HG03066 (cell line): Measurements from ENCODE around the gene NPAS4.
"Not testable (repeated sequence)": the region's sequence is repeated elsewhere in the genome, so short reads cannot be mapped to it uniquely, and the experiment has no call there.

Source experiments
- ATAC-seq: cut with Tn5 transposase; IDR thresholded peaks from one replicate; pipeline ENCODE4 v1.9.1; 2021; ENCODE audit warnings: low read depth; ENCODE audit not compliant: unreplicated experiment

NPAS4 gene

GRCh38 chr11:66420671-66421476 lies at the start of gene NPAS4:
NPAS4 (plus strand) TSS chr11:66421035; CDS start chr11:66421180, 145 bp downstream.
- no peak for ATAC-seq

DNA sequence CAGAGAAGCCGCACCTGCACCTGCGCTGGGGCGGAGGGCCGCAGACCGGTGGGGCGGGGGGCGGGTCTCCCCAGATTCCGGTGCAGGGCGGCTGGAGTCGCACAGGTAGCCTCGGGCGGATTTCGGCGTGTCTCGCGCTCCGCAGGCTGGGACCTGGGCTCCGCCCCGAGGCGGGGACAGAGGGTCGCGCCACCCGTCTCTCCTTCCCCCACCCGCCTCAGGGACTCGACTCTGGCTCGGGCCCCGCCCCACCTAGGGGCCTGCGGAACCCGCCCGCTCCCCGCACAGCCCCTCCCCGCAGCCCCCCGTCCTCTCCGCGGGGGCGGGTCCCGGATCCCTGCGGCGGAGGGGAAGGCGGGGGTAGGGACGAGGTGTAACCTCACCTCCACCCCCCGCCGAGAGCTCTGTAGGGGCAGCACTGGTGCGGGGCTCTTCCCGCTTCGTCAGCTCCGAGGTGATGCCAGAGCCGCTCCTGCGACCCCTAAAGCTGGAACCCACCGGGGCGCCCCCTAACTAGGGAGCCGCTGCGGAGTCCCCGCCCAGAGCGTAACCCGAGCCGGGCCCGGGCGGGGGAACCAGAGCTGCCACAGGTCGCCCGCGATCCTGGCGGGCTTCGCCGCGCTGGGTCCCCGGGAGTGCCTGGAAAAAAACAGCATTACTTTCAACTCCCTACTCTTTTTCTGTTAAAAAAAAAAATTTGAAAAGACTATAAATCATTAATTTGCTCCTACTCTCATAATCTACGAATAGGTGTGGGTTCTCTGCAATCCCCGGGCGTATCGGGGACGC lies 49.0 kb upstream of the NPAS4 start, which contains the start of gene SLC29A2:
Gene SLC29A2 (minus strand): TSS at position 134 of the 789 bp plus-strand sequence. CDS start 169 bp downstream, outside the sequence.
- peak; percentile 66 for ATAC-seq

GRCh38 chr11:66373265-66373664 lies 47.6 kb upstream of the NPAS4 start:
- ATAC-seq, result no peak

DNA sequence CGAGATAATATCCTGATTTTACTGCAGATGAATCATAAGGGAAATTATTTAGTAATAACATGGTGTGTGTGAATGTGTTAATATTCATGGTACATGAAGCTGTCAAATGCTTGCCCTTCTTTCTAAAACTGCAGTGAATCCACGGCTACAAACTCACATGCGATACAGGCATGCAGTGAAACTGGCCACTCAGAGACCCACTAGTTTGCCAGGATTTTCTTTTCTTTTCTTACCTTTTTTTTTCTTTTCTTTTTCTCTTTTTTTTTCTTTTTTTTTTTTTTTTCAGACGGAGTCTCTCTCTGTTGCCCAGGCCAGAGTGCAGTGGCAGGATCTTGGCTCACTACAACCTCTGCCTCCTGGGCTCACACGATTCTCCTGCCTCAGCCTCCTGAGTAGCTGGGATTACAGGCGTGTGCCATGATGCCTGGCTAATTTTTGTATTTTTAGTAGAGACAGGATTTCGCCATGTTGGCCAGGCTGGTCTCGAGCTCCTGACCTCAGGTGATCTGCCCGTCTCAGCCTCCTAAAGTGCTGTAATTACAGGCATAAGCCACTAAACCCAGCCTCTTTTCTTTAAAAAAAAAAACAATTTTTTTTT lies 47.0 kb upstream of the NPAS4 start:
- ATAC-seq, result not testable (repeated sequence)

- ATAC-seq, result not testable (repeated sequence)
Measured at GRCh38 chr11:66380264-66380663, 40.6 kb upstream of the NPAS4 start.

GRCh38 chr11:66384316-66384715 lies 36.5 kb upstream of the NPAS4 start:
- not testable (repeated sequence) for ATAC-seq

DNA sequence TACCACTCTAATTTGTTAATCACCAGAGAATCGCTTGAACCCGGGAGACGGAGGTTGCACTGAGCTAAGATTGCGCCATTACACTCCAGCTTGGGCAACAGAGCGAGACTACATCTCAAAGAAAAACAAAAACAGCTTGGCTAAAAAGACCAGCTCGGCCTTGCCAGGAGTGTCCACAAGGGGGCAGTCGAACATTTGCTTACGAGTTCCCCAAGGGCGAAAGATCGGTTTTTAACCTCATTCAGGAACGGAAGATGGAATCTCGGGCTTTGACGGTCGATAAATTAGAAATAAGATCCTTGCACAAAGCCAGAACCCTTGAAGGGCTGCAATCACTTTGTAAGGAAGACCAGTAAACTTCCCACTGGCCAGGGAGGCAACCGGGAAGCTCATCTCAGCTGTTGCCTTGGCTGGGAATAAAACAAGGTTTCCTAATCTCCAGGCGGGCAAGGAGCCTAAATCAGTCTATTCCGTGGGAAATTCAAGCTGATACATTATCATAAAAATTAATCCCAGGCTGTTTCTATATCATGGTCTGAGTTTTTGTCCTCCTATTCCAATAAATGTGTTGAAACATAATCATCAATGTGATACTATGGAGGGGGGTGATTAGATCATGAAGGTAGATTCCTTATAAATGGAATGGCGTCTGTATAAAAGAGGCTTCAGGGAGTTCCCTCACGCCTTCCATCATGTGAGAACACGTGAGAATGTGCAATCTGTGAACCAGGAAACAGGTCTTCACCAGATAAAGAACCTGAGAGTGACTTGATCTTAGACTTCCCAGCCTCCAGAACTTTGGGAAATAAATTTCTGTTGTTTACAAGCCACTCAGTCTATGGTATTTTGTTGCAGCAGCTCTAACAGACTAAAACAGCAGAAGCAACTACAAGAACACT lies 34.4 kb upstream of the NPAS4 start:
- no peak for ATAC-seq

DNA sequence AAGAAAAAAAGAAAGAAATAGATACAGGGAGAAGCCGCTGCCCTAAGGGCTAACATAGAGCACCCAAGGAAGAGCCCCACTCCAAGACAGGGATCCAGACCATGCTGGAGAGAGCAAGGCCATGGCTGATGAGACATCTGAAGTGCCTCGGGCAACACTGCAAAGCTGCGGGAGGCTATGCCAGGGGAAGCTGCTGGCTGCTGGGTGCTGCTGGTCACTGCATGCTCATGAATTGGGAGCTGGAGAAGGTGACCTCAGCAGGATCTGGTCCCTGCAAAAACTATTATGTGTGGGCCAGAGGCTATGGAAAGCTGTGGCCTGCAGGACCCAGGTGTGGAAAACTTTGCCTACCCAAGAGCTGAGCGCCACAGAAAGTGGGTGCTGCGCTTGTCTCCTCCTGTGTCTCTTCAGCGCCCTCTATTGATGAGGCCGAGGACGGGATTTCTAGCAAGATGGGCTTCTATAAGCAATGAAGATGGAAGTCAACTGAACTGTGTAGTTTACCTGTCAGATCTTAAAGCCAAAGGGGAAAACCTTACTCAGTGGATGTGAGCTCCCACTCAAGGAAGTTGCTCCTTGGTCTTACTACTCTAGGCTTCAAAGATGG lies 32.0 kb upstream of the NPAS4 start:
- ATAC-seq, result no peak

DNA sequence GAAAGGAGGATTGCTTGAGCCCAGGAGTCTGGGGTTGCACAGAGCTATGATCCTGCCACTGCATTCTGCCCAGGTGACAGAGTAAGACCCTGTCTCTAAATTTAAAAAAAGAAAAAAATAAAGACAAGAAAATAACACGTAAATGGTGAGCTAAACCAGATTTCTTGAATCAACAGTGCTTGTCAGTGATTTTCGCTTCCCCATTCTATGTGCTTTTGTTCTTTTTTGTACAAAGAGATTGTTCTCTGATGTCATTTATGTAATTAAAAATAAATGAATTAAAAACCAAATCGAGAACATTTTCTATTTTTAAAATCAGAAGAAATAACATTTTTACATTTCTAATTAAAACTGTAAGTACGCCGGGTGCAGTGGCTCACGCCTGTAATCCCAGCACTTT lies 29.5 kb upstream of the NPAS4 start:
- ATAC-seq, result no peak

DNA sequence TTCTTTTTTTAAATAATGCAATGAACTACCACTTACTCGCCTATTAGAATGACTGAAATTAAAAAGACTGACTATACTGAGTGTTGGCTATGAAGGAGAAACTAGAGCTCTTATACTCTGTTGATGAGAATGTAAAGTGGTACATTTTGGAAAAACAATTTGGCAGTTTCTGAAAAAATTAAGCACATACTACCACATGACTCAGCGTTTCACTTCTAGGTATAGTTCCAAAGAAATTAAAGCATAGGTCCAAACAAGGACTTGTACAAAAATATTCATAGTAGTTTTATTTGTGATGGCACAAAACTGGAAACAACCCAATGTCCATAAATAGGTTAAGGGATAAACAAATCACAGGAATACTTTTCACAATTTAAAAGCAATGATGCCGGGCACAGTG lies 26.9 kb upstream of the NPAS4 start:
- ATAC-seq, result no peak

- ATAC-seq, result no peak
Measured at GRCh38 chr11:66407651-66408050, 13.2 kb upstream of the NPAS4 start.

- no peak for ATAC-seq
Measured at GRCh38 chr11:66408488-66409214, 12.2 kb upstream of the NPAS4 start.

DNA sequence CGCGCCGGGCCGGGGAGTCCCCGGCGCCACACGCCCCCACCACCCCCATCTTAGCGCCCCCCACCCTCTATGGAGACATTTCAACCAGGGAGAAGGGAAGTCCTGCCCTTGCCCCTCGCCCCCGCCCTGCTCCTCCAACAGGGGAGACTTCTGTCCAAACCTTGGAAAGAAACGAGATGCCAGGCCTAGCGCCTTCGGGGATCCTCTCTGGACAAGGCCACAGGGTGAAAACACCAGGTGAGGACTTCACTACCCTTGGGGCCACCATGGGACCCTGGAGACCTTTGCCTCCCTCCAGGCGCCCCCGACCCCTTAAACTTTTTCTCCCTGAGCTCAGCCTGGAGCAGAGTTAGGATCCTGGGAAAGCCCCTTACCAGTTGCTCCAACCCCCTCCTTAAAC lies 11.6 kb upstream of the NPAS4 start:
- no peak for ATAC-seq

DNA sequence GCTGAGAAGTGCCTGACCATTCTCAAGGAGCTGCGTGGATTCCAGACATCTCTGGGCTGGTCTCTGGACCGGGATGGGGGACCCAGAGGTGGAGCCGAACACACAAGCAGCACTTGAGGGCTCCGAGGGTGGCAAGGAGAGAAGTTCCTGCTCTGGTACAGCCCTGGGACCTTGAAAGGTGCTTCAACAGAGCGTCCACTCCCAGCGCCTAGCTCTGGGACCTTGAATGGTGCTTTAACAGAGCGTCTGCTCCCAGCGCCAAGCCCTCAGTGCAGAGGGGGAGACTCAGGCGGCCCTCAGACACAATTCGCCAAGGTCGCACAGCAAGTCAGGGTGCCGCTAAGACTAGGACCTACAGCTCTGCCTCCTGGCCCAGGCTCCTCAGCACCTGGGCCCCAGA lies 10.6 kb upstream of the NPAS4 start:
- ATAC-seq, result no peak

DNA sequence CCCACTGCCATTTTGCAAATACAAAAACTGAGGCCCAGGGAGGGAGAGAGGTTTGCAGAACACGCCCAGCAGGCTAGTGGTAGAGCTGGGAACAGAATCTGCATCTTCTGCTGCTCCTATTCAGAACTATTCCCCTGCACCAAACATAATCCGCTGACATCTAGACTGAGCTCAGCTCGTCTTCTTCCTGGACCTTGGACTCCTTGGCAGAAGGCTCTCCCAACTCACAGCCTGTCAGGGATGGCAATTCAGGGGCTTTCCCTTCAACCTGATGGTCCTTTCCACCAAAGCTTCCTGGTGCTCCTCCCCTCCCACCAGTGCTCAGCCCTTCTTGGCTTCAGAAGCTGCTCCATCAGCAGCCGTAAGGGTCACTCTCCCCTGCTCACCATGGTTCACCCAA lies 9.5 kb upstream of the NPAS4 start:
- ATAC-seq, result no peak

DNA sequence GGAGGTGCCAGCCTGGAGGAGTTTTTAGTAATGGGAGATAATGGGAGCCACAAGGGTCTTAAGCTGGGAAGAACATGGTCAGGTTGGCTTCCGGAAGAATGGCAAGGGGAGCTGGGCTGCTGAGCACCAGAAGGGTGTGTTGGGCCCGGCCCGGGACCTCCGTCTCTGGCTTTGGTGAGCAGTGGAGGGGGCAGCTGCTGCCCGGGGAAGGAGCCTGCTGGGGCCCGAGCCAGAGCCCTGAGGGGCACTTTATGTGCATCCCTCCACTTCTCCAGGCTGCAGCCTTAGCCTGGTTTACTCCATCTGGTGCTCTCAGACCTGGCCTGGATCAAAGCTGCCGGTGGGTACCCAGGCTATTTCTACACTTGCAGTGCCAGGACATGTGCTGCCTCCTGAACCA lies 8.7 kb upstream of the NPAS4 start:
- ATAC-seq, result no peak

DNA sequence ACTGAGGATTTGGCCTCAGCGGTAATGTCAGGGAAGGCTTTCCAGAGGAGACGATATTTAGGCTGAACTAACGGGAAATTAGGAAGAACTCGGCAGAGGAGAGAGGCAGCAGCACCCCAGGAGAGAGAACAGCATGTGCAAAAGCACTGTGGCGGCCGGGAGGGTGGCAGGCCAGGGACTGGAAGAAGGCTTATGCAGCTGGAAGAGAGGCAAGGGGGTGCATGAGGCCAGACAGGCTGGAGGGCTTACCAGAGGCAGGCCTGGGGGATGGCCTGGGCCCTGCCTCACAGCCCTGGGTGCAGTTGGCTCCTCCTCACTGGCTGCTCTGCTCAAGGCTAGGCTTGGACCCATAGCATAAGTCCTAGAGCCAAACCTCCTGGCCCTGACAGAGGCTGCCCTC lies 7.7 kb upstream of the NPAS4 start:
- no peak for ATAC-seq

DNA sequence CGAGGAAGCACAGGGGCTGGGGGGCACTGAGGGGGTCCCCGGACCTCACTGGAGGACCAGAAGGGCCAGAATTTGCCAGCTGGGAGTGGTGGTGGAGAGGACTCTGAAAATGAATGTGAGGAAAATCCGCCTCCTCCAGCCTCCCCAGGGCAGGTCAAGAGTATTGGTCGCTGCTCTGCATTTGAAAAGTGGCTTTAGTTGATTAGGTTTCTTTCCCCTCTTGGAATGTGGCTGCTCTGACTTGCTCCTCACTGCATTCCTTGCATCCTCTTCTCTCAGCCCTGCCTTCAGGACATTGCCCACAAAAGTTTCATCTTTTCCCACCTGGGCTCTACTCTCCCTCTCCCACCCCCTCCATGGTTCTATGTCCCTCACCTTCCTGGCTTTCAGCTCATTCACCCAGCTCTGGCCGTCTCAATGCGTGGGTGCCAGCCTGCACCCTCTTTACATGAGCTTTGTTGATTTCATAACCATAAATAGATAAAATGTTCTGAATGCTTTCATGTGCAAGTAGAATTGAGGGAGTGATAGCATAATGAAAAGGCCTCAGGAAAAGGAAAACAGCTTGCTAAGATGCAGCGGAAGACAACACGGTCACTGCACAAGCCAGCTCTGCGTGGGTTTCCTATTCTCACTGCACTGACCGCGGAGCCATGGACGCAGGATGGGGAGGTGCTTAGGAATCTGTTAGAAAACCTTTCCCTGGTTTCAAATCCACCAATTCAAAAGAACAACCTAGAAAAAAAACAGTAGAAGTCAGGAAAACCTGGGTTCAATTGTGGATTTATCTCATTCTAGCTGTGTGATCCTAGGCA lies 6.5 kb upstream of the NPAS4 start:
- ATAC-seq, result no peak
